Measurements from ENCODE around the gene APOBEC3B.
"Not testable (repeated sequence)": the region's sequence is repeated elsewhere in the genome, so short reads cannot be mapped to it uniquely, and the experiment has no call there.

The APOBEC3B gene

DNA sequence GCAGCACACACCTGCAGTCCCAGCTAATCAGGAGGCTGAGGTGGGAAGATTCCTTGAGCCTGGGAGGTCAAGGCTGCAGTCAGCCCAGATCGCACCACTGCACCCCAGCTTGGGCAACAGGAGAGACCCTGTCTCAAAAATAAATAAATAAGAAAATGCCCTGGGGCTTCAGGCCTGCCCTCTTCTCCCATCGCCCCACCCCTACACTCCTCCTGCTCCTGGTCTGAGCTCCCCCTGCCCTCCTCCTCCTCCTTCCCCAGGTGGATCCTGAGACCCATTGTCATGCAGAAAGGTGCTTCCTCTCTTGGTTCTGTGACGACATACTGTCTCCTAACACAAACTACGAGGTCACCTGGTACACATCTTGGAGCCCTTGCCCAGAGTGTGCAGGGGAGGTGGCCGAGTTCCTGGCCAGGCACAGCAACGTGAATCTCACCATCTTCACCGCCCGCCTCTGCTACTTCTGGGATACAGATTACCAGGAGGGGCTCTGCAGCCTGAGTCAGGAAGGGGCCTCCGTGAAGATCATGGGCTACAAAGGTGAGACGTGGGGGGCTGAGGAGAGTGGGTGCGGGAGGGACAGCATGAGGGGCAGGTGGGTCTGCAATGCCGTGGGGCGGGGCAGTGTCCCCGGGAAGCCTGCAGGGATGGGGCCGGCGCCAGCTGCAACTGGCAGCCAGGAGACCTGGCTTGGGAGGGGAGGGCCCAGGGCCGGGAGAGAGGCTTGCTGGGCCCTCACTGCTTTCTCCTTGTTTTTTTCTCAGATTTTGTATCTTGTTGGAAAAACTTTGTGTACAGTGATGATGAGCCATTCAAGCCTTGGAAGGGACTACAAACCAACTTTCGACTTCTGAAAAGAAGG, 49.5 kb downstream of the APOBEC3B start:
- peak; percentile 40 for DNase-seq (ENCODE audit: low spot score)

DNA sequence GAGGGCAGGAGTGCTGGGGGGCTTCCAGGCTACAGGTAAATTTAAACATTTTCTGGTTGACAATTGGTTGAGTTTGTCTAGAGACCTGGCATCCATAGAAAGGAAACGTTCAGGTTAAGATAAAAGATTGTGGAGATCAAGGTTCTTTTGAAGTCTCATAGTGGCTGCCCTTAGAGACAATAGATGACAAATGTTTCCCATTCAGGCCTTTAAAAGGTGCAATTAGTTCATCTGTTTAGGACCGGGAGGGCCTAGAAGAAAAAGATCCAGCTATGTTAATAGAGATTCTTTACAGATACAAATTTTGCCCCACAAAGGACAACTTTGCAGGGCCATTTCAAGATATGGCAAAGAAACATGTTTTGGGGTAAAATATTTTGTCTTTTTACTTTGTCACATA, 54.9 kb downstream of the APOBEC3B start:
- DNase-seq (ENCODE audit: low spot score), result not testable (repeated sequence)

GRCh38 chr22:39039306-39040126, 57.4 kb downstream of the APOBEC3B start:
- DNase-seq (ENCODE audit: low spot score), result no peak

GRCh38 chr22:39040155-39040537, 58.0 kb downstream of the APOBEC3B start:
- not testable (repeated sequence) for DNase-seq (ENCODE audit: low spot score)

DNA sequence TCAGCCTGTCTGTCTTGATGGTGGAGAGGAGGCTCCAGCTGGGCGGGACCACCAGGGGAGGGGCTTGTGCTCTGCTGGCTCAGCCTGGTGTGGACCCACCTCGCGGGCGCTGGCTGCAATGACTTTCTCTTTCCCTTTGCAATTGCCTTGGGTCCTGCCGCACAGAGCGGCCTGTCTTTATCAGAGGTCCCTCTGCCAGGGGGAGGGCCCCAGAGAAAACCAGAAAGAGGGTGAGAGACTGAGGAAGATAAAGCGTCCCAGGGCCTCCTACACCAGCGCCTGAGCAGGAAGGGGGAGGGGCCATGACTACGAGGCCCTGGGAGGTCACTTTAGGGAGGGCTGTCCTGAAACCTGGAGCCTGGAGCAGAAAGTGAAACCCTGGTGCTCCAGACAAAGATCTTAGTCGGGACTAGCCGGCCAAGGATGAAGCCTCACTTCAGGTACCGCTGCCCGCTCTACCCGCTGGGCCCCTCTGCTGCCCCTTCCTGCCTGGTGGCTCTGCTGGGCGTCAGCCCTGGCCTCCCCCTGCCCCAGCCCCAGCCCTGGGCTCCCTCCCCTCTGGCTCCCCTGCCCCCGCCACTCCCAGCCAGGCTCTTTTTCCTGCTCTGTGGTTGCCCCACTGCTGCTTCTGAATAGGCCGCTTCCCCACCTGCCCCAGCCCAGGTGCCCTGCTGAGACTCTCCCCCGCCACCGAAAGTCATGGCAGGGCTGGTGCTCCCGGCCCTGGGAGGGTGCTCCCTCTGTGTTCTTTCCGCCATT, 58.6 kb downstream of the APOBEC3B start, which contains the start of gene APOBEC3F:
APOBEC3F (plus strand) TSS at position 327 of the 759 bp plus-strand sequence; CDS start at position 424, 97 bp downstream.
- DNase-seq (ENCODE audit: low spot score), result peak; percentile 53

GRCh38 chr22:39041908-39042307, 59.8 kb downstream of the APOBEC3B start:
- DNase-seq (ENCODE audit: low spot score), result no peak

Measured in iPS-NIHi11 (cell line).